OCI-LY3 (cell line): ENCODE results near the gene DAP.

Source experiments
- EZH2phosphoT487 ChIP-seq: fragments of 200-600 bp; shearing (Covaris generic); IDR thresholded peaks from 2 replicates; pipeline ENCODE4 v1.6.1; 2018; ENCODE audit warnings: antibody characterized with exemption, mixed run types, low read depth
- TF ChIP-seq, protein P1 (sequence below): fragments of 200-600, 300-600 bp; sonication (generic); IDR thresholded peaks from 2 replicates; pipeline ENCODE4 v1.5.1; 2014; ENCODE audit warnings: antibody characterized with exemption, low read length, low read depth

DNA sequence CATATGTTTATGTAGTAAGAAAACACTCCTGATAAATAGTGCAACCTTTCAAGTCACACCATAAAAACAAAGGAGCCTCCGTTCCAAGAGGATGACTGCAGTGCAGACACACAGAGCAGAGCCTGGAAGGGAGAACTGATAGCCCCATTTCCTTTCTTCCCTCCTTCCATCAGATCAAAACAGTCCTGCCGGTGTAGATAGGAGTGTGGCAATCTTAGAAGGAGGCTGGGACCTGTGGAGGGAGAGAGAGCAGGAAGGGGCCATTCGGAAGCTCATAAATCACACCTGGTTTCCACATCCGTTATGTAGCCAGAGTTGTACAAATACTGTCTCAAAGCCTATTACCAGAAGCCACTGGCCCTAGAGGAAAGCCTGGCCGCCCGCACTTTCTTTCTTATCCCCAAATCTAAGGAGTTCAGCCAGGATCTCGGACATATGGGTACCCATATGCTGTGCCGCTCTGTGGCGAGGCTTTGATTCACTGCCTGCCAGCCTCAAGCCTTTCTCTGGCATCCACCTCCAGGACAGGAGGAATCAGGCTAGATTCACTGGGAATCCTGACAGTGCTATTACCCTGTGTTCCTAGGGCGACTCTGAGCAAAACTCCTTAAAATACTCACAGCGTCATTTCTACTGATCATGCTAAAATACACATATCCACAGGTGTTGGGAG lies 26.9 kb downstream of the DAP start:
- TF ChIP-seq, protein P1, sequence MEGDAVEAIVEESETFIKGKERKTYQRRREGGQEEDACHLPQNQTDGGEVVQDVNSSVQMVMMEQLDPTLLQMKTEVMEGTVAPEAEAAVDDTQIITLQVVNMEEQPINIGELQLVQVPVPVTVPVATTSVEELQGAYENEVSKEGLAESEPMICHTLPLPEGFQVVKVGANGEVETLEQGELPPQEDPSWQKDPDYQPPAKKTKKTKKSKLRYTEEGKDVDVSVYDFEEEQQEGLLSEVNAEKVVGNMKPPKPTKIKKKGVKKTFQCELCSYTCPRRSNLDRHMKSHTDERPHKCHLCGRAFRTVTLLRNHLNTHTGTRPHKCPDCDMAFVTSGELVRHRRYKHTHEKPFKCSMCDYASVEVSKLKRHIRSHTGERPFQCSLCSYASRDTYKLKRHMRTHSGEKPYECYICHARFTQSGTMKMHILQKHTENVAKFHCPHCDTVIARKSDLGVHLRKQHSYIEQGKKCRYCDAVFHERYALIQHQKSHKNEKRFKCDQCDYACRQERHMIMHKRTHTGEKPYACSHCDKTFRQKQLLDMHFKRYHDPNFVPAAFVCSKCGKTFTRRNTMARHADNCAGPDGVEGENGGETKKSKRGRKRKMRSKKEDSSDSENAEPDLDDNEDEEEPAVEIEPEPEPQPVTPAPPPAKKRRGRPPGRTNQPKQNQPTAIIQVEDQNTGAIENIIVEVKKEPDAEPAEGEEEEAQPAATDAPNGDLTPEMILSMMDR, result no peak
- TF ChIP-seq EZH2phosphoT487, result no peak
